Endometrium (tissue), 2 donors: Measurements from ENCODE around the gene PPP6C.
"Not testable (repeated sequence)": the region's sequence is repeated elsewhere in the genome, so short reads cannot be mapped to it uniquely, and the experiment has no call there.

ENCODE experiments used
- FAIRE-seq: peaks from 2 replicates; lab custom pipeline; 2012; peaks lifted over from hg19 to GRCh38; lab: Jason Lieb, UNC
- donor health status: control.
- donor health status: control.

The PPP6C gene

GRCh38 chr9:125181756-125182155, 7.8 kb downstream of the PPP6C start:
- FAIRE-seq = not testable (repeated sequence)

- no peak for FAIRE-seq
Observed at GRCh38 chr9:125180876-125181275, 8.7 kb downstream of the PPP6C start.

- not testable (repeated sequence) for FAIRE-seq
Observed at GRCh38 chr9:125179776-125180175, 9.8 kb downstream of the PPP6C start.

GRCh38 chr9:125177888-125178287, 11.7 kb downstream of the PPP6C start:
- no peak for FAIRE-seq

- peak; percentile 35 for FAIRE-seq
Observed at GRCh38 chr9:125176636-125177035, 13.0 kb downstream of the PPP6C start.

- no peak for FAIRE-seq
Observed at GRCh38 chr9:125172031-125172755, 17.4 kb downstream of the PPP6C start.

- FAIRE-seq = no peak
Observed at GRCh38 chr9:125169895-125170294, 19.7 kb downstream of the PPP6C start.

- FAIRE-seq = no peak
Observed at GRCh38 chr9:125166762-125167161, 22.8 kb downstream of the PPP6C start.

GRCh38 chr9:125162891-125163290, 26.7 kb downstream of the PPP6C start:
- FAIRE-seq = not testable (repeated sequence)

- no peak for FAIRE-seq
Observed at GRCh38 chr9:125161284-125161918, 28.2 kb downstream of the PPP6C start.

GRCh38 chr9:125160750-125161149, 28.9 kb downstream of the PPP6C start:
- no peak for FAIRE-seq

- FAIRE-seq = no peak
Observed at GRCh38 chr9:125156551-125156950, 33.1 kb downstream of the PPP6C start.

- FAIRE-seq = no peak
Observed at GRCh38 chr9:125153712-125154367, 35.8 kb downstream of the PPP6C start.

- no peak for FAIRE-seq
Observed at GRCh38 chr9:125151730-125152129, 37.9 kb downstream of the PPP6C start.

GRCh38 chr9:125150349-125151245, 39.0 kb downstream of the PPP6C start:
- FAIRE-seq = no peak

- no peak for FAIRE-seq
Observed at GRCh38 chr9:125147401-125147951, 42.1 kb downstream of the PPP6C start.

GRCh38 chr9:125146247-125146646, 43.4 kb downstream of the PPP6C start:
- no peak for FAIRE-seq

- FAIRE-seq = no peak
Observed at GRCh38 chr9:125145425-125145824, 44.2 kb downstream of the PPP6C start.

- FAIRE-seq = peak; percentile 66
Observed at GRCh38 chr9:125143377-125144090, 46.1 kb downstream of the PPP6C start, which contains the start of gene SCAI. SCAI (minus strand) TSS chr9:125143528; CDS start chr9:125143437, 91 bp downstream.

- no peak for FAIRE-seq
Observed at GRCh38 chr9:125142560-125143376, 46.8 kb downstream of the PPP6C start.
